Activated CD4-positive, alpha-beta memory T cell treated with anti-CD3 and anti-CD28 coated beads for 36 hours (primary cell): ENCODE data around the gene GCAT. TPM values are rescaled to one million over a fixed set of nuclear protein-coding genes. Genes with fewer than 3 reads are reported as not detected.

Source experiments
- CTCF ChIA-PET: fragments of 350-600 bp; sonication (Branson Sonifier 250); formaldehyde crosslinking; loops from one replicate; lab custom pipeline; 2021; ENCODE audit warnings: antibody characterized with exemption, inconsistent platforms; lab: Charles Lee
- POLR2A ChIA-PET: fragments of 350-600 bp; sonication (Branson Sonifier 250); formaldehyde crosslinking; loops from one replicate; lab custom pipeline; 2021; ENCODE audit warnings: antibody characterized with exemption; lab: Charles Lee
- DNase-seq: peaks from one replicate; pipeline ENCODE4 v3.0.0-alpha.2; 2020
- H3K27ac Mint-ChIP-seq: one replicate; pipeline ENCODE4 v1.8.0; 2021; ENCODE audit warnings: mixed read lengths
- H3K27me3 Mint-ChIP-seq: one replicate; pipeline ENCODE4 v1.8.0; 2021; ENCODE audit warnings: mixed read lengths
- H3K36me3 Mint-ChIP-seq: one replicate; pipeline ENCODE4 v1.8.0; 2021; ENCODE audit warnings: mixed read lengths
- H3K4me1 Mint-ChIP-seq: one replicate; pipeline ENCODE4 v1.8.0; 2021; ENCODE audit warnings: low read depth, mixed read lengths
- H3K4me3 Mint-ChIP-seq: one replicate; pipeline ENCODE4 v1.8.0; 2021; ENCODE audit warnings: mild to moderate bottlenecking, mixed read lengths
- H3K9me3 Mint-ChIP-seq: one replicate; pipeline ENCODE4 v1.8.0; 2021; ENCODE audit warnings: mixed read lengths
- intact Hi-C: fragments of 100-400 bp; cut with micrococcal nuclease; formaldehyde crosslinking; loops from one replicate; pipeline ENCODE4 v1.15.1; 2023
- total RNA-seq, 2 experiments: library from RNA; stranded (reverse); gene quantifications; one replicate each; pipeline ENCODE4 v1.2.3, GENCODE V29; 2021

GCAT gene
- total RNA-seq, 2 experiments from 2014 or later = 21.8 TPM

- Mint-ChIP-seq H3K4me3 (peak overlapping the region; percentile 63), H3K27me3 (peaks cover 44% of the 10 kb centered on the region), H3K36me3 (no peaks in the 10 kb centered on the region), H3K27ac (no peak overlapping the region), H3K9me3 (no peaks in the 10 kb centered on the region), H3K4me1 (peaks cover 34% of the 10 kb centered on the region)
- peak; percentile 86 for DNase-seq
- intact Hi-C loops = loop anchor here (2.0 to 5.0 kb wide), 3 partner anchors 14 to 198 kb away; partner anchors contain the start of genes C22orf23, GGA1 and POLR2F
- CTCF ChIA-PET = interaction anchor here (0.9 to 2.7 kb wide), 2 partner anchors 13 to 153 kb away, joined by 3 to 16 read pairs; no protein-coding TSS in a partner anchor
- POLR2A ChIA-PET = interaction anchor here (1.1 to 1.4 kb wide), 2 partner anchors 37 to 39 kb away, joined by 3 to 5 read pairs; partner anchors contain the start of gene ANKRD54
Measured at GRCh38 chr22:37804881-37805809, 2.6 kb upstream of the GCAT start.

GRCh38 chr22:37805810-37806277 lies 1.9 kb upstream of the GCAT start:
- no peaks in the 10 kb centered on the region for H3K36me3 Mint-ChIP-seq
- no peak for DNase-seq
- H3K9me3 Mint-ChIP-seq = no peaks in the 10 kb centered on the region
- ChIA-PET CTCF (interaction anchor here (0.9 to 2.7 kb wide), 2 partner anchors 12 to 152 kb away, joined by 3 to 16 read pairs; no protein-coding TSS in a partner anchor), POLR2A (interaction anchor here (1.1 kb wide), 1 partner anchor 36 kb away, joined by 3 read pairs; no protein-coding TSS in a partner anchor)
- H3K4me3 Mint-ChIP-seq = peak overlapping the region; percentile 63
- H3K27me3 Mint-ChIP-seq = peaks cover 45% of the 10 kb centered on the region
- intact Hi-C loops = loop anchor here (2.0 to 5.0 kb wide), 4 partner anchors 13 to 199 kb away; partner anchors contain the start of genes ANKRD54, C22orf23, GGA1 and POLR2F
- peaks cover 34% of the 10 kb centered on the region for H3K4me1 Mint-ChIP-seq
- H3K27ac Mint-ChIP-seq = no peak overlapping the region

- Mint-ChIP-seq H3K9me3 (no peaks in the 10 kb centered on the region), H3K27me3 (peaks cover 46% of the 10 kb centered on the region)
- POLR2A ChIA-PET = interaction anchor here (0.7 to 1.9 kb wide), 4 partner anchors 11 to 500 kb away, joined by 3 to 5 read pairs (median 3); no protein-coding TSS in a partner anchor
Measured at GRCh38 chr22:37806409-37807333, 1.1 kb upstream of the GCAT start.

DNA sequence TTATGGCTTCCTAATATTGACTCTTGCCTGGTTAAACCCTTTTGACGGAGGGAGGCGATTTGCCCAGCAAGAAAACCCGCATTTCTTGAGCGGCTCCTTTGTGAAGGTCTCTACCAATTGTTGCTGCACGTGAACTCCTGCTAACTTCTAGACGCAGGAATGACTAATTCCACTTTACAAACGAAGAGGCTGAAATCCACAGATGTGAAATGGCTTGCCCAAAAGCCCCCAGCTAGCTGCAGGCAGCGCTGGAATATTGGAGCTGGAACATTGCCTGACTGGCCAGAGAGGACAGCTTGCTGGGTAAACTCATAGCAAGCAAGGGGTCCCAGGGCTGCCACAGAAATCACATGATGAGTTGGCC lies 542 bp downstream of the GCAT start:
- POLR2A ChIA-PET = interaction anchor here (0.8 to 1.9 kb wide), 5 partner anchors 10 to 249 kb away, joined by 3 to 7 read pairs (median 3); partner anchors contain the start of genes ANKRD54 and MICALL1

More at GRCh38 chr22:37806409-37807333, 1.1 kb upstream of the GCAT start:
- no peaks in the 10 kb centered on the region for H3K36me3 Mint-ChIP-seq
- H3K27ac Mint-ChIP-seq = no peak overlapping the region
- peak overlapping the region; percentile 34 for H3K4me3 Mint-ChIP-seq
- intact Hi-C loops = loop anchor here (2.0 to 5.0 kb wide), 3 partner anchors 38 to 199 kb away; partner anchors contain the start of genes ANKRD54, C22orf23, GGA1 and POLR2F
- CTCF ChIA-PET = interaction anchor here (0.8 to 4.0 kb wide), 4 partner anchors 11 to 56 kb away, joined by 3 to 52 read pairs (median 10); no protein-coding TSS in a partner anchor
- peak; percentile 38 for DNase-seq
- peaks cover 34% of the 10 kb centered on the region for H3K4me1 Mint-ChIP-seq

DNA sequence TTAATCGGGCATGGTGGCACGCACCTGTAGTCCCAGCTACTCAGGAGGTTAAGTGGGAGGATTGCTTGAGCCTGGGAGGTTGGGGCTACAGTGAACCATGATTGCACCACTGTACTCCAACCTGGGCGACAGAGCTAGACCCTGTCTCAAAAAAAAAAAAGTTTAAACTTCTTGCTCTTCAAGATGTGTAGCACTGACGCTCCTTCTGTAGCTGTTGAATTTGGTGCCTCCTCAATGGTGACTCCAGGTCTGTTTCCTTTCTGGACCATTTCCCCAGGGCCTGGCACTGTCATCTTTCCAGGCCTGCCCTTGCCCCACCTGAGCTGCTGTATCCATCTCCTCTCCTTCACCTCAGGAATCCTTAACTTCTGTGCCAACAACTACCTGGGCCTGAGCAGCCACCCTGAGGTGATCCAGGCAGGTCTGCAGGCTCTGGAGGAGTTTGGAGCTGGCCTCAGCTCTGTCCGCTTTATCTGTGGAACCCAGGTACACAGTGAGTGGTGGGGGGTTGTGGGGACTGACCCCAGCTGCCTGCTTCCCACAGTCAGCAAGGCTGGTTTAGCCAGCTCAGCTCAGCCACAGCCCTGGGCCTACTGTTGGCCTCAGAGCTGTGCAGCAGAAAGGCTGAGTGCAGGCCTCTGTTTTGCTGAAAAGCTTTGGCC lies 2.1 kb downstream of the GCAT start:
- no peaks in the 10 kb centered on the region for H3K9me3 Mint-ChIP-seq
- H3K27me3 Mint-ChIP-seq = peaks cover 32% of the 10 kb centered on the region
- H3K36me3 Mint-ChIP-seq = no peaks in the 10 kb centered on the region
- POLR2A ChIA-PET = interaction anchor here (0.6 to 1.5 kb wide), 2 partner anchors 9 to 190 kb away, joined by 3 to 4 read pairs; no protein-coding TSS in a partner anchor
- H3K27ac Mint-ChIP-seq = no peak overlapping the region
- CTCF ChIA-PET = interaction anchor here (0.6 to 4.0 kb wide), 4 partner anchors 9 to 54 kb away, joined by 3 to 52 read pairs (median 4); no protein-coding TSS in a partner anchor
- peaks cover 26% of the 10 kb centered on the region for H3K4me1 Mint-ChIP-seq
- intact Hi-C loops = loop anchor here (5.0 kb wide), 2 partner anchors 142 to 203 kb away; partner anchors contain the start of genes C22orf23, GGA1 and POLR2F
- H3K4me3 Mint-ChIP-seq = no peak overlapping the region
- no peak for DNase-seq

More for the DNA sequence above, 542 bp downstream of the GCAT start:
- intact Hi-C loops = loop anchor here (5.0 kb wide), 2 partner anchors 144 to 201 kb away; partner anchors contain the start of genes C22orf23, GGA1 and POLR2F
- CTCF ChIA-PET = interaction anchor here (1.0 to 4.0 kb wide), 5 partner anchors 10 to 55 kb away, joined by 3 to 52 read pairs (median 5); partner anchors contain the start of gene ANKRD54
- H3K9me3 Mint-ChIP-seq = no peaks in the 10 kb centered on the region
- H3K36me3 Mint-ChIP-seq = no peaks in the 10 kb centered on the region
- H3K27ac Mint-ChIP-seq = no peak overlapping the region
- peaks cover 27% of the 10 kb centered on the region for H3K4me1 Mint-ChIP-seq
- H3K4me3 Mint-ChIP-seq = peak overlapping the region; percentile 77
- no peak for DNase-seq
- H3K27me3 Mint-ChIP-seq = peaks cover 40% of the 10 kb centered on the region

GRCh38 chr22:37811867-37812266 lies 4.1 kb downstream of the GCAT start:
- Mint-ChIP-seq H3K27me3 (peaks cover 18% of the 10 kb centered on the region), H3K9me3 (no peaks in the 10 kb centered on the region), H3K36me3 (no peaks in the 10 kb centered on the region), H3K4me1 (peaks cover 10% of the 10 kb centered on the region), H3K27ac (no peak overlapping the region), H3K4me3 (no peak overlapping the region)
- ChIA-PET CTCF (interaction anchor here (0.7 kb wide), 1 partner anchor 108 kb away, joined by 3 read pairs; no protein-coding TSS in a partner anchor), POLR2A (no interaction called here)
- DNase-seq = no peak
- intact Hi-C loops = no loop called here

GRCh38 chr22:37812869-37813678 lies 5.3 kb downstream of the GCAT start:
- Mint-ChIP-seq H3K36me3 (no peaks in the 10 kb centered on the region), H3K27me3 (peaks cover 14% of the 10 kb centered on the region), H3K9me3 (no peaks in the 10 kb centered on the region), H3K4me1 (peaks cover 10% of the 10 kb centered on the region), H3K4me3 (no peak overlapping the region), H3K27ac (no peak overlapping the region)
- CTCF ChIA-PET = interaction anchor here (8.4 kb wide), 1 partner anchor 50 kb away, joined by 124 read pairs; no protein-coding TSS in a partner anchor
- intact Hi-C loops = no loop called here
- POLR2A ChIA-PET = no interaction called here
- DNase-seq = no peak

DNA sequence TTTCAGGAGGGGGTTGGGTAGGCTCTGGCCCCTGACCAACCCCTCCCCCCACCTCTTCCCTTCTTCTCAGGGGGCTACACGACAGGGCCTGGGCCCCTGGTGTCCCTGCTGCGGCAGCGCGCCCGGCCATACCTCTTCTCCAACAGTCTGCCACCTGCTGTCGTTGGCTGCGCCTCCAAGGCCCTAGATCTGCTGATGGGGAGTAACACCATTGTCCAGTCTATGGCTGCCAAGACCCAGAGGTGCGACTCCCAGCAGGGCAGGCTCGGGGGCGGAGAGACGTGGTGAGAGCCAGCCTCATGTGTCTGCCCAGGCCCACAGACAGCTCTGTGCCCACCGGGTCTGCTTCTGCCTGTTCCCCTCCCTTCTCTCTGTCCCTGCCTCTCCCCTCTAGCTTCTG lies 7.9 kb downstream of the GCAT start:
- H3K27ac Mint-ChIP-seq = no peak overlapping the region
- peaks cover 11% of the 10 kb centered on the region for H3K4me1 Mint-ChIP-seq
- DNase-seq = no peak
- no peaks in the 10 kb centered on the region for H3K9me3 Mint-ChIP-seq
- CTCF ChIA-PET = interaction anchor here (0.9 to 8.4 kb wide), 5 partner anchors 9 to 150 kb away, joined by 3 to 124 read pairs (median 8); no protein-coding TSS in a partner anchor
- POLR2A ChIA-PET = interaction anchor here (0.5 kb wide), 1 partner anchor 64 kb away, joined by 3 read pairs; no protein-coding TSS in a partner anchor
- H3K36me3 Mint-ChIP-seq = no peaks in the 10 kb centered on the region
- no peak overlapping the region for H3K4me3 Mint-ChIP-seq
- intact Hi-C loops = no loop called here
- H3K27me3 Mint-ChIP-seq = peaks cover 6% of the 10 kb centered on the region

DNA sequence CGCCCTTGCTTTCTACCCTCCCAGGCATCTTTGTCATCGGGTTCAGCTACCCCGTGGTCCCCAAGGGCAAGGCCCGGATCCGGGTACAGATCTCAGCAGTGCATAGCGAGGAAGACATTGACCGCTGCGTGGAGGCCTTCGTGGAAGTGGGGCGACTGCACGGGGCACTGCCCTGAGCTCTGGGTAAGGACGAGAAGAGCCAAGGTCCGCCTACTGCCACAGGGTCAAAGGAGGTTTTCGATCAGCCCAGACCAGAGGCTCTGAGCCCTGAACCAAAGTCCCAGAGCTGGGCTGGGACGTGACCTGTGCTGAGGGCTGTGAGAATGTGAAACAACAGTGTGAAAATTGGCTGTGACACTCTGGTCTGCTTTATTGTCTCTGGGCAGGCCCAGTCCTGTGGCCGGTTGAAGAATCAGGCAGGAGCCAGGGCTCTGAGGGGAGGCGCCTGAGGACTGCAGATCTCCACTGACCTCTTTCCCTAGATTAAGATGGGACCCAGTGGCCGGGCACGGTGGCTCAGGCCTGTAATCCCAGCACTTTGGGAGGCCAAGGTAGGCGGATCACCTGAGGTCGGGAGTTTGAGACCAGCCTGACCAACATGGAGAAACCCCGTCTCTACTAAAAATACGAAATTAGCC lies 8.9 kb downstream of the GCAT start:
- H3K9me3 Mint-ChIP-seq = no peaks in the 10 kb centered on the region
- no peaks in the 10 kb centered on the region for H3K36me3 Mint-ChIP-seq
- no peak for DNase-seq
- peaks cover 7% of the 10 kb centered on the region for H3K27me3 Mint-ChIP-seq
- no peak overlapping the region for H3K27ac Mint-ChIP-seq
- ChIA-PET POLR2A (no interaction called here), CTCF (interaction anchor here (0.6 to 8.4 kb wide), 20 partner anchors 8 to 191 kb away, joined by 3 to 124 read pairs (median 5); partner anchors contain the start of genes ANKRD54, GCAT and MICALL1)
- H3K4me1 Mint-ChIP-seq = peaks cover 11% of the 10 kb centered on the region
- H3K4me3 Mint-ChIP-seq = no peak overlapping the region
- intact Hi-C loops = loop anchor here (1.0 kb wide), 3 partner anchors 47 to 149 kb away; no protein-coding TSS in a partner anchor
